MCF 10A (cell line): ENCODE data around the gene CEL. TPM values are rescaled to one million over a fixed set of nuclear protein-coding genes. Genes with fewer than 3 reads are reported as not detected.
"Not testable (repeated sequence)": the region's sequence is repeated elsewhere in the genome, so short reads cannot be mapped to it uniquely, and the experiment has no call there.

ENCODE experiments used
- BruUV-seq: library from RNA; stranded (reverse); fragments of 400-500 nt; replicated peaks from 2 replicates; lab custom pipeline; 2021; lab: Mats Ljungman, UMichigan
- CTCF ChIA-PET: fragments of 300-600 bp; sonication (Branson Sonifier 250); formaldehyde crosslinking; extraction: SDS; loops from one replicate; lab custom pipeline; 2021; ENCODE audit warnings: antibody characterized with exemption, inconsistent platforms; lab: Yijun Ruan, JAX
- POLR2A ChIA-PET: fragments of 300-600, 350-650 bp; sonication (Branson Sonifier 250); formaldehyde crosslinking; extraction: SDS; loops from one replicate; lab custom pipeline; 2020; ENCODE audit warnings: antibody characterized with exemption, inconsistent platforms; lab: Yijun Ruan, JAX
- DNase-seq: peaks from one replicate; pipeline ENCODE4 v3.0.0-alpha.2; 2018; ENCODE audit not compliant: unreplicated experiment
- H3K27ac Mint-ChIP-seq: one replicate; pipeline ENCODE4 v1.8.0; 2022; ENCODE audit warnings: mild to moderate bottlenecking, low read depth, mixed read lengths; ENCODE audit not compliant: unreplicated experiment
- H3K27me3 Mint-ChIP-seq: one replicate; pipeline ENCODE4 v1.8.0; 2022; ENCODE audit warnings: mixed read lengths; ENCODE audit not compliant: insufficient read depth, unreplicated experiment
- H3K36me3 Mint-ChIP-seq: one replicate; pipeline ENCODE4 v1.8.0; 2022; ENCODE audit warnings: mild to moderate bottlenecking, moderate library complexity, mixed read lengths; ENCODE audit not compliant: insufficient read depth, unreplicated experiment
- H3K4me1 Mint-ChIP-seq: one replicate; pipeline ENCODE4 v1.8.0; 2022; ENCODE audit warnings: mixed read lengths; ENCODE audit not compliant: insufficient read depth, unreplicated experiment
- H3K4me3 Mint-ChIP-seq: one replicate; pipeline ENCODE4 v1.8.0; 2022; ENCODE audit warnings: mild to moderate bottlenecking, moderate library complexity, mixed read lengths; ENCODE audit not compliant: unreplicated experiment
- H3K9me3 Mint-ChIP-seq: one replicate; pipeline ENCODE4 v1.8.0; 2022; ENCODE audit warnings: mixed read lengths; ENCODE audit not compliant: unreplicated experiment
- CTCF ChIP-seq: fragments of 200-600 bp; IDR thresholded peaks from one replicate; pipeline ENCODE4 v1.8.0; 2022; ENCODE audit warnings: antibody characterized with exemption, mild to moderate bottlenecking; ENCODE audit not compliant: unreplicated experiment
- intact Hi-C: fragments of 100-400 bp; cut with micrococcal nuclease; formaldehyde crosslinking; loops from 2 replicates; pipeline ENCODE4 v1.14.1; 2022
- total RNA-seq: library from RNA; stranded (reverse); gene quantifications from 2 replicates; pipeline ENCODE4 v1.2.3, GENCODE V29; 2022

Gene CEL
- total RNA-seq, 1 experiment from 2014 or later, result 1.9 TPM

GRCh38 chr9:133066181-133066983 is 4.6 kb downstream of the CEL start:
- BruUV-seq, result no TSS peak
- ChIA-PET CTCF (interaction anchor here (0.6 to 1.6 kb wide), 6 partner anchors 9 to 115 kb away, joined by 3 to 8 read pairs (median 4); no protein-coding TSS in a partner anchor), POLR2A (interaction anchor here (1.8 kb wide), 1 partner anchor 35 kb away, joined by 18 read pairs; the partner anchor contains the start of gene GTF3C5)
- H3K9me3 Mint-ChIP-seq, result no peaks in the 10 kb centered on the region
- DNase-seq, result no peak
- H3K27ac Mint-ChIP-seq, result no peak overlapping the region
- no peaks in the 10 kb centered on the region for H3K36me3 Mint-ChIP-seq
- peaks cover under 1% of the 10 kb centered on the region for H3K4me1 Mint-ChIP-seq
- intact Hi-C loops, result no loop called here
- no peak for TF ChIP-seq CTCF
- no peaks in the 10 kb centered on the region for H3K27me3 Mint-ChIP-seq
- H3K4me3 Mint-ChIP-seq, result no peak overlapping the region

- Mint-ChIP-seq H3K4me3 (no peak overlapping the region), H3K4me1 (no peaks in the 10 kb centered on the region), H3K9me3 (no peaks in the 10 kb centered on the region), H3K36me3 (no peaks in the 10 kb centered on the region), H3K27ac (no peak overlapping the region), H3K27me3 (no peaks in the 10 kb centered on the region)
- TF ChIP-seq CTCF, result no peak
- no peak for DNase-seq
- POLR2A ChIA-PET, result interaction anchor here (1.1 to 1.8 kb wide), 3 partner anchors 9 to 68 kb away, joined by 3 to 18 read pairs (median 6); partner anchors contain the start of gene GTF3C5
- BruUV-seq, result no TSS peak
- intact Hi-C loops, result no loop called here
- CTCF ChIA-PET, result interaction anchor here (0.6 to 1.6 kb wide), 7 partner anchors 9 to 115 kb away, joined by 3 to 8 read pairs (median 4); no protein-coding TSS in a partner anchor
Observed at GRCh38 chr9:133067006-133067405, 5.2 kb downstream of the CEL start.

- ChIA-PET CTCF (interaction anchor here (0.6 to 1.6 kb wide), 7 partner anchors 10 to 79 kb away, joined by 3 to 8 read pairs (median 4); no protein-coding TSS in a partner anchor), POLR2A (interaction anchor here (1.1 to 1.8 kb wide), 4 partner anchors 10 to 76 kb away, joined by 3 to 18 read pairs (median 5); partner anchors contain the start of gene GTF3C5)
- H3K27ac Mint-ChIP-seq, result peak overlapping the region; percentile 61
- H3K9me3 Mint-ChIP-seq, result no peaks in the 10 kb centered on the region
- intact Hi-C loops, result no loop called here
- H3K27me3 Mint-ChIP-seq, result no peaks in the 10 kb centered on the region
- H3K4me3 Mint-ChIP-seq, result no peak overlapping the region
- no peaks in the 10 kb centered on the region for H3K4me1 Mint-ChIP-seq
- H3K36me3 Mint-ChIP-seq, result no peaks in the 10 kb centered on the region
- TF ChIP-seq CTCF, result no peak
- peak; percentile 71 for DNase-seq
- BruUV-seq, result no TSS peak
Observed at GRCh38 chr9:133067813-133068212, 6.0 kb downstream of the CEL start.

- DNase-seq, H3K36me3 Mint-ChIP-seq, intact Hi-C loops, H3K4me3 Mint-ChIP-seq, BruUV-seq, H3K4me1 Mint-ChIP-seq, H3K27me3 Mint-ChIP-seq, H3K9me3 Mint-ChIP-seq: not testable (repeated sequence)
- peak overlapping the region; percentile 61 for H3K27ac Mint-ChIP-seq
- ChIA-PET POLR2A (interaction anchor here (1.2 to 1.8 kb wide), 3 partner anchors 11 to 76 kb away, joined by 4 to 18 read pairs (median 6); partner anchors contain the start of gene GTF3C5), CTCF (interaction anchor here (0.6 kb wide), 1 partner anchor 28 kb away, joined by 3 read pairs; no protein-coding TSS in a partner anchor)
Observed at GRCh38 chr9:133068431-133068830, 6.7 kb downstream of the CEL start.

- DNase-seq, CTCF ChIA-PET, H3K27ac Mint-ChIP-seq, H3K4me1 Mint-ChIP-seq, H3K27me3 Mint-ChIP-seq, BruUV-seq, POLR2A ChIA-PET, H3K4me3 Mint-ChIP-seq, H3K9me3 Mint-ChIP-seq, H3K36me3 Mint-ChIP-seq, intact Hi-C loops: not testable (repeated sequence)
Observed at GRCh38 chr9:133070500-133070961, 8.8 kb downstream of the CEL start.

- H3K27me3 Mint-ChIP-seq, CTCF ChIA-PET, H3K27ac Mint-ChIP-seq, BruUV-seq, H3K9me3 Mint-ChIP-seq, H3K4me1 Mint-ChIP-seq, H3K4me3 Mint-ChIP-seq, H3K36me3 Mint-ChIP-seq, intact Hi-C loops, POLR2A ChIA-PET, DNase-seq: not testable (repeated sequence)
Observed at GRCh38 chr9:133070985-133071384, 9.2 kb downstream of the CEL start.
